8988T (cell line): ENCODE results near the gene CRLF1.

Experiments
- DNase-seq: peaks from one replicate; pipeline ENCODE4 v3.0.0; 2011

The CRLF1 gene

GRCh38 chr19:18590273-18591272 lies 16.0 kb downstream of the CRLF1 start:
- DNase-seq = peak; percentile 87

GRCh38 chr19:18589380-18590272 lies 17.0 kb downstream of the CRLF1 start:
- DNase-seq = peak; percentile 65

DNA sequence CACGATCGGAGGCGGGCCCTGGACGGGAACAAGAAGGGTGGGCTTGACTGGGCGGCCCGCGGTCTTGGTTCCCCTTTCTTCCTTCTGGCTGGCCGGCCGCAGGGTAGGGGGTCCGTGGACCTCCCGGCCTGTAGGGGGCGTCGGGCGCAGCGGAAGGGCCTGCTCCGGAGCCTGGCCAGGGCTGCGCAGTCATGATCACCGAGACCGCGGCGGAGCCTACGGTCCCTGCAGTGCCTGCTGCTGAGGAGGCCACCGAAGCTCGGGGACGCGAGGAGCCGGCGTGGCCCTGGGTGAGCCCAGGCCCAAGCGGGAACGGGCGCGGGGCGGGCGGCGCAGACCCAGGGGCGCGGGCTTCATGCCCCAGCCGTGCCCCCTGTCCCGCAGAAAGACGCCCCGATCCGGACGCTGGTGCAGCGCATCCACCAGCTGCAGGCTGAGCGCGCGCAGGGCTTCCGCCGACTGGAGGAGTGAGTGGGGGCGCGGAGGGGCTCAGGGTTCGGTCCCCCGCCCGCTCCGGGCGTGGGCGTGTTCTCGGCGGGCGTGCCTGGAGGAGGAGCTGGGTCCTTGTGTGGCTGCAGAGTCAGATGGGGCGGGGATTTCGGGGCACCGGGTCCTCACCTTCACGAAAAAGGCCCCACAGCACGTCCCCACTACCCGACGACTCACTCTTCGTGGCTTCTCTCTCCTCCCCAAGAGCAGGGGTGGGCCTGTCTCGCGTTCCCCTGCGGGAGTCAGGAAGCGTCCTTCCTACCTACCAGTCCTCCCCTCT lies 17.8 kb downstream of the CRLF1 start, which contains the start of gene REX1BD:
Gene REX1BD, plus strand, starts transcription at position 188 of the 769 bp plus-strand sequence. Its CDS starts 4 bp downstream, at position 192.
- DNase-seq = peak; percentile 83

GRCh38 chr19:18587962-18588610 lies 18.5 kb downstream of the CRLF1 start:
- DNase-seq = no peak

DNA sequence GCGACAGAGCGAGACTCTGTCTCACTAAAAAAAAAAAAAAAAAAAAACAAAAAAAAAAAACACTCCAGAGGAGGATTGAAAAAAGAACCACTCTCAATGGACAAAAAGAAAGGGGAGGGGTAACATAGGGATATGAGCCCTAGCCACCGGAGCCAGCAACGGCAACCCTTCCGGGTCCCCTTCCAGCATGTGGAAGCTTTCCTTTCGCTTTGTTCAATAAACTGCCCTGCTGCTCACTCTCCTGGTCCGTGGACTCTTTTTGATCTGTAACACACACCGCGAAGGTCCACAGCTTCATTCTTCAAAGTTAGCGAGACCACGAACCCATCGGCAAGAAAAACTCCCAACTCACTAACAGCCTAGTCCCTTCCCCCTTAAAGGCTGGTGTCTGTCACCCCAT lies 19.0 kb downstream of the CRLF1 start:
- DNase-seq = no peak

- no peak for DNase-seq
Observed at GRCh38 chr19:18586306-18586705, 20.3 kb downstream of the CRLF1 start.

- no peak for DNase-seq
Observed at GRCh38 chr19:18580311-18580710, 26.3 kb downstream of the CRLF1 start.

GRCh38 chr19:18577365-18577914 lies 29.2 kb downstream of the CRLF1 start:
- no peak for DNase-seq

DNA sequence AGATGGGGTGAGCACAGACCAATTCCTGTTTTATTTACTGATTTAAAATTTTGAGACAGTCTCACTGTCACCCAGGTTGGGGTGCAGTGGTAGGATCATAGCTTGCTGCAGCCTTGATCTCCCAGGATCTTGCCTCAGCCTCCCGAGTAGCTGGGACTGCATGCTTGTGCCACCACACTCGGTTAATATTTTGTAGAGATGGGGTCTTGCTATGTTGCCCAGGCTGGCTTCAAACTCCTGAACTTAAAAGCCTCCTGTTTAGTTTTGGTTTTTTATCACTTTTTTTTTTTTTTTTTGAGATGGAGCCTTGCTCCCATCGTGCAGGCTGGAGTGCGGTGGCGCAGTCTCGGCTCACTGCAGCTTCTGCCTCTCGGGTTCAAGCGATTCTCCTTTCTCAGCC lies 30.2 kb downstream of the CRLF1 start:
- no peak for DNase-seq

GRCh38 chr19:18574691-18575291 lies 31.8 kb downstream of the CRLF1 start:
- DNase-seq = no peak

DNA sequence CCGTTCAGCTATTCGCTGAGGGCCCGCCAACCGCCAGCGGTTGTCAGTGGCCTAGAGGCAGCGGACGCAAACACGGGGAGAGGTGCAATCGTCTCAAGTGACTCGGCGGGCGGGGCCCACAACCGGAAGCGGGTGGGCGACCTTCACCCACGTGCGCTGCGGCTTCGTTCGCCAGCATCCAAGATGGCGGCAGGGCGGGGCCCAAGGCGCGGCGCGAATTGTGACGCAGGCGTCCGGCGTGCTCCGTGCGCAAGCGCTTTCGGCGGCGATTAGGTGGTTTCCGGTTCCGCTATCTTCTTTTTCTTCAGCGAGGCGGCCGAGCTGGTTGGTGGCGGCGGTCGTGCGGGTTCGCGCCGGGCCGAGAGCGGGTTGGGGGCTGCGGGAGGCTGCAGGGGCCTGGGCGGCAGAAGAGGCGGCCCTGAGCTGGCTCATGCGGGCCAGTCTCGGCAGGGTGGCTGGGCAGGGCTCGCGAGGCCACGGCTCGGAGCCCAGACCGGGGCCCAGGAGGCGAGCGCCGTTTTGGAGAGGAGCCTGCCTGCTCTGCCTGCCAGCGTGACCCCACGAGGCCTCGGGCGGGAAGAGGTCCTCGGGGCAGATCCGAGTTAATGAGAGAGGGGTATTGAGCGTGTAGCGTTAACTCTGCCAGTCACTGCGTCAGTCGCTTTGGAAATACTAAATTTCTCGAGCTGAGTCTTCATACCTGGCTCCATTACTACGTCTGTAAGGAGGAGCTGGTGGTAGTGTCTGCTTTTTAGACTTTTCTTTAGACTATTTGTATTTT lies 34.8 kb downstream of the CRLF1 start, which contains the start of gene UBA52:
Gene UBA52, plus strand, starts transcription at position 294 of the 781 bp plus-strand sequence. CDS start 1,444 bp downstream, outside the sequence.
- DNase-seq = peak; percentile 75

GRCh38 chr19:18568367-18568766 lies 38.2 kb downstream of the CRLF1 start:
- no peak for DNase-seq

DNA sequence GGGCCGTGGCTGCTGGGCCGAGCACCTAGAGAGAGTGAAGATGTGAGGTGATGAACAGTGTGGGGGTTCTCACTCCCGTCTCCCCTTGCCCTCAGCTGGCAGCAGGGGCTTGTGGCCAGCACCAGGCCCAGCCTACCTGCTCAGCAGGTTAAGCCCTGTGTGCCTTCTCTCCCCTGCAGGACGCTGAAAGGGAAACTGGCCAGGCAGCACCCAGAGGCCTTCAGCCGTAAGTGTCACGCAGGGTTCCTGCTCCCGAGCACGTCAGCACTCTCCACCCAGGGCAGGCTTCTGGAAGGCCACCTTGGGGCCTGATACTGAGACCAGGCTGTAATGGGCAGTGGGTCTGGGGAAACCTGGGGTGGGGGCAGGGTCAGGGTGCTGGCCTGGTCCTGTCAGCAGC lies 39.6 kb downstream of the CRLF1 start:
- DNase-seq = no peak

GRCh38 chr19:18562086-18562485 lies 44.5 kb downstream of the CRLF1 start:
- DNase-seq = no peak

GRCh38 chr19:18559685-18560084 lies 46.9 kb downstream of the CRLF1 start:
- DNase-seq = no peak

- DNase-seq = no peak
Observed at GRCh38 chr19:18558604-18559003, 48.0 kb downstream of the CRLF1 start.

- DNase-seq = no peak
Observed at GRCh38 chr19:18558202-18558555, 48.4 kb downstream of the CRLF1 start.

DNA sequence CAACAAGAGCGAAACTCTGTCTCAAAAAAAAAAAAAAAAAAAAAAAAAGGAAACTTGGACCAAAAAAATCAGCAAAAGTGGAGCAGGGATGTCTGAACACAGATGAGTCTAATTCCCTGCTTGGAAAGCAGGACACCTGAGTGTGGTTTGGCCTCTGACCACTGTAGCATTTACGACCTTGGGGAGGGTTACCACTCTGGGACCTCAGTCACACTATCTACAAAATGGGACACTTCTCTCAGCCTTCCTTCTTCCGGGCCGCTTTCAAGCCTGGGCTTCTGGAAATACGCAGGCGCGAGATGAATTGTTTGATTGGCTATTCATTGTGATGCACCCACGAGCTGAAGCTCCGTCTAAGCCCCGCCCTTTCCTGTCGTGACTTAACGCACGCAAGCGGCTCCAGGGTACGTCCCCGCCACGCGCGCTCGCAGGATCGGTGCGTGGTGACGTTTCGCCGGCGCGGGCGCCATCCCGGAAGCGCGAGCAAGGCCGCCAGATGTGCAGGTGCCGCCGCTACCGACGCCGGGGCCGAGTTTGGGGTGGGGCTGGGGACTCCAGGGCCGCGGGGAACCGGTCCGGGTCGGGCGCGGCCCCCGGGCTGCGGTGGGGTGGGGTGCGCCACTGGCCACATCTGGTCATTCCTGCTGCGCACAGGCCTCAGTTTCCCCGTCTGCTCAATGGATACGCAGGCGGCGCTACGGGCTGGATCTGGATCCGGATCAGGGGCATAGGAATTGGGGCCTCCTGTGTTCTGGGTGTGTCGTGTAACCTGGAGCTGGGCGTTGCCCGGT lies 49.0 kb downstream of the CRLF1 start, which contains the start of gene KXD1:
Gene KXD1, plus strand, starts transcription at position 460 of the 791 bp plus-strand sequence. CDS start 4,187 bp downstream, outside the sequence.
- peak; percentile 65 for DNase-seq

- DNase-seq = no peak
Observed at GRCh38 chr19:18551631-18552030, 55.0 kb downstream of the CRLF1 start.
